Stomach smooth muscle (tissue), 2 donors: Measurements from ENCODE around the gene CPD.
"Not testable (repeated sequence)": the region's sequence is repeated elsewhere in the genome, so short reads cannot be mapped to it uniquely, and the experiment has no call there.

Experiments
- H3K27ac ChIP-seq: one replicate; pipeline ENCODE4 v1.7.0; 2013; ENCODE audit warnings: mild to moderate bottlenecking, low read length, inconsistent platforms
- H3K27me3 ChIP-seq, 2 donors: one replicate each; pipeline ENCODE4 v1.7.0; 2013; ENCODE audit warnings: low read length in 2 of 2; ENCODE audit not compliant: insufficient read depth in 2 of 2, control insufficient read depth in 1 of 2
- H3K36me3 ChIP-seq, 2 donors: one replicate each; pipeline ENCODE4 v1.7.0; 2013; ENCODE audit warnings: low read length in 2 of 2; ENCODE audit not compliant: control insufficient read depth in 2 of 2, insufficient read depth in 2 of 2
- H3K4me1 ChIP-seq: one replicate; pipeline ENCODE4 v1.7.0; 2013; ENCODE audit warnings: low read length; ENCODE audit not compliant: control insufficient read depth, insufficient read depth
- H3K4me3 ChIP-seq, 2 donors: one replicate each; pipeline ENCODE4 v1.7.0; 2013; ENCODE audit warnings: low read length in 2 of 2
- H3K9ac ChIP-seq, 2 donors: one replicate each; pipeline ENCODE4 v1.7.0; 2013; ENCODE audit warnings: low read length in 2 of 2, mild to moderate bottlenecking in 1 of 2
- H3K9me3 ChIP-seq, 2 donors: one replicate each; pipeline ENCODE4 v1.7.0; 2013; ENCODE audit warnings: low read length in 2 of 2; ENCODE audit not compliant: control insufficient read depth in 2 of 2
- donor health status: healthy.
- donor health status: Pancreatic carcinoma.

The CPD gene

DNA sequence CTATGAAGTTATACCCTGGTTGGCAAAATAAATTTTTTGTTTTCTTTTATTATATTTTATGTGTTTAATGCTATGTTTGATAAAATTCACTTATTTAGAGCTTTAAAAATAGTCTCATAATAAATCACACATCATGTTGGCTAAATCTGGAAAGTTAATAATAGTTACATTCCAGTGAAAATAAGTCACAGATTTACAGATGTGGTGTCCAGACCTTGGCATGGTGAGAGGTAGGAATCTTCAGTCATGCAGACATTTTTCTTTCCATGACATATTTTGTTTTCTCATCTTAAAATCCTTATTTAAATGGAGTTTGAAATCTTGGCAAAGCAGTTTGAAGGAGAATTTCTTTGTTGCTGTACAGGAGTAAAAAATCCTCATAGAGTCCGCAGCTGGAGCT, 50.4 kb downstream of the CPD start:
- no peak overlapping the region for H3K9ac ChIP-seq
- no peaks in the 10 kb centered on the region for H3K9me3 ChIP-seq
- no peak overlapping the region for H3K27ac ChIP-seq
- no peak overlapping the region for H3K4me3 ChIP-seq
- H3K4me1 ChIP-seq = no peaks in the 10 kb centered on the region
- peaks cover 8 to 18% of the 10 kb centered on the region in 2 donors for H3K36me3 ChIP-seq
- H3K27me3 ChIP-seq = no peaks in the 10 kb centered on the region

DNA sequence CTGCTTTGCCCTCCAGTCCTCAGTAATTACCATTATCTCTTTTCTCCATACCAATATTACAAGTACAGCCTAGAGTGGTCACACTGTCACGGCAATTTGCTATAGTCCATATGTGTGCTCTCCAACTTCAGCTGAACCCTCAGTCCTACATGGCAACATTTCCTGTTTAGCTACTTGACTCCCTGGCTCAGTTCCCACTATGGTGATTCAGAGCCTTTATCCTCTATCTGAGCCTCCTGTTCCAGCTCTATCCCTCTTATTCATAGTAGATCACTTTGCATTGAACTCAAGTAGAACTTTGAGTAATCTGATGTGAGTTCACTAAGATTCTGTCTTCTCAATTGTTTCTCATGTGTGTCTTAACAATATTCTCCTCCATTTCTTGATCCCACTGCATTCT, 54.8 kb downstream of the CPD start:
- H3K36me3 ChIP-seq = peaks cover 2 to 9% of the 10 kb centered on the region in 2 donors
- no peak overlapping the region for H3K4me3 ChIP-seq
- no peak overlapping the region for H3K27ac ChIP-seq
- H3K9me3 ChIP-seq = no peaks in the 10 kb centered on the region
- H3K9ac ChIP-seq = no peak overlapping the region
- no peaks in the 10 kb centered on the region for H3K27me3 ChIP-seq
- H3K4me1 ChIP-seq = no peaks in the 10 kb centered on the region

DNA sequence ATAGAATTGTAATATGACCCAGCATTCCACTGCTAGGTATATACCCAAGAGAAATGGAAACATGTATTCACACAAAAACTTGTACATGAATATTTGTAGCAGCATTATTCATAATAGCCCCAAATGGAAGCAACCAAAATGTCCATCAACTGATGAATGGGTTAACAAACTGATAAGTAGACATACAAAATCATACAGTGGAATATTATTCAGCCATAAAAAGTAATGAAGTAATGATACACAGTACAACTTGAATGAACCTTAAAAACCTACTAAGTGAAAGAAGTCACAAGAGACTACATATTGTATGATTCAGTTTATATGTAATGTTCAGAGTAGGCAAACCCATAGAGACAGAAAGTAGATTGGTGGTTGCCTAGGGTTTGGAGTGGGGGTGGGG, 58.0 kb downstream of the CPD start:
- Histone ChIP-seq H3K36me3 (peaks cover 2 to 9% of the 10 kb centered on the region in 2 donors), H3K27me3 (no peaks in the 10 kb centered on the region), H3K4me3 (no peak overlapping the region), H3K4me1 (no peaks in the 10 kb centered on the region), H3K9me3 (no peaks in the 10 kb centered on the region), H3K27ac (no peak overlapping the region), H3K9ac (no peak overlapping the region)

DNA sequence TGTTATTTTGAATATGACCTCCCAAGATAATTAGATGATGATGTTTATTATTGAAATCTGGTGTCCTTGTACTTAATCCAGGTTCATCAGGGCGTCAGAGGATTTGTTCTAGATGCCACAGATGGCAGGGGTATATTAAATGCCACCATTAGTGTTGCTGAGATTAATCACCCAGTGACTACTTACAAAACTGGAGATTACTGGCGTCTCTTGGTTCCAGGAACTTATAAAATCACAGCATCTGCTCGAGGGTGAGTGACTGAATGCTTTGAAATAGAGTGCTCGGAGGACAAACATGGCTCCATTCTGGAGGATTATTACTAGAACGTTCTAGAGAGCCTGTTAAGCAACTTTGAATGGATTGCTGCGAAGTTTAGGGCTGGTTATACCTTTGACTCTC, 65.0 kb downstream of the CPD start:
- no peaks in the 10 kb centered on the region for H3K27me3 ChIP-seq
- no peak overlapping the region for H3K4me3 ChIP-seq
- H3K9me3 ChIP-seq = no peaks in the 10 kb centered on the region
- H3K4me1 ChIP-seq = no peaks in the 10 kb centered on the region
- peaks cover 8 to 21% of the 10 kb centered on the region in 2 donors for H3K36me3 ChIP-seq
- H3K9ac ChIP-seq = no peak overlapping the region
- H3K27ac ChIP-seq = no peak overlapping the region

DNA sequence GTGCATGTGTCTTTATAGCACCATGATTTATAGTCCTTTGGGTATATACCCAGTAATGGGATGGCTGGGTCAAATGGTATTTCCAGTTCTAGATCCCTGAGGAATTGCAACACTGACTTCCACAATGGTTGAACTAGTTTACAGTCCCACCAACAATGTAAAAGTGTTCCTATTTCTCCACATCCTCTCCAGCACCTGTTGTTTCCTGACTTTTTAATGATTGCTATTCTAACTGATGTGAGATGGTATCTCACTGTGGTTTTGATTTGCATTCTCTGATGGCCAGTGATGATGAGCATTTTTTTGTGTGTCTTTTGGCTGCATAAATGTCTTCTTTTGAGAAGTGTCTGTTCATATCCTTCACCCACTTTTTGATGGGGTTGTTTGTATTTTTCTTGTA, 67.9 kb downstream of the CPD start:
- not testable (repeated sequence) for H3K4me3 ChIP-seq, H3K27ac ChIP-seq, H3K27me3 ChIP-seq, H3K9me3 ChIP-seq, H3K9ac ChIP-seq, H3K4me1 ChIP-seq
- peaks cover 11 to 26% of the 10 kb centered on the region in 2 donors for H3K36me3 ChIP-seq

DNA sequence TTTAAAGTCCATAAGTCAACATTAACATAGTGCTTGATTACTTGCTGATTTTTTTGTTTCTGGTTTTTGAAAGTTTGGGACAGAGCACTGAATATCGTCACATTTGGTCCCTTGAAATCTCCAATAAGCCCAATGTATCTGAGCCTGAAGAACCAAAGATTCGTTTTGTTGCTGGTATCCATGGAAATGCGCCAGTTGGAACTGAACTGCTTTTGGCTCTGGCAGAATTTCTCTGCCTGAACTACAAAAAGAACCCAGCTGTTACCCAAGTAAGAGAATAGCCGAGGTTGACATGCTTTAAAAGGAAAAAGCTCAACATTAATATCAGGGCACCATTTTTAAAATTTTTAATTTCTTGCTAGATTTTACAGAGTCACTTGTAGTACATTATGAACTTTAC, 70.8 kb downstream of the CPD start:
- Histone ChIP-seq H3K36me3 (peaks cover 11 to 13% of the 10 kb centered on the region in 2 donors), H3K4me3 (no peak overlapping the region), H3K27me3 (no peaks in the 10 kb centered on the region), H3K9me3 (no peaks in the 10 kb centered on the region), H3K4me1 (no peaks in the 10 kb centered on the region), H3K9ac (no peak overlapping the region), H3K27ac (no peak overlapping the region)

DNA sequence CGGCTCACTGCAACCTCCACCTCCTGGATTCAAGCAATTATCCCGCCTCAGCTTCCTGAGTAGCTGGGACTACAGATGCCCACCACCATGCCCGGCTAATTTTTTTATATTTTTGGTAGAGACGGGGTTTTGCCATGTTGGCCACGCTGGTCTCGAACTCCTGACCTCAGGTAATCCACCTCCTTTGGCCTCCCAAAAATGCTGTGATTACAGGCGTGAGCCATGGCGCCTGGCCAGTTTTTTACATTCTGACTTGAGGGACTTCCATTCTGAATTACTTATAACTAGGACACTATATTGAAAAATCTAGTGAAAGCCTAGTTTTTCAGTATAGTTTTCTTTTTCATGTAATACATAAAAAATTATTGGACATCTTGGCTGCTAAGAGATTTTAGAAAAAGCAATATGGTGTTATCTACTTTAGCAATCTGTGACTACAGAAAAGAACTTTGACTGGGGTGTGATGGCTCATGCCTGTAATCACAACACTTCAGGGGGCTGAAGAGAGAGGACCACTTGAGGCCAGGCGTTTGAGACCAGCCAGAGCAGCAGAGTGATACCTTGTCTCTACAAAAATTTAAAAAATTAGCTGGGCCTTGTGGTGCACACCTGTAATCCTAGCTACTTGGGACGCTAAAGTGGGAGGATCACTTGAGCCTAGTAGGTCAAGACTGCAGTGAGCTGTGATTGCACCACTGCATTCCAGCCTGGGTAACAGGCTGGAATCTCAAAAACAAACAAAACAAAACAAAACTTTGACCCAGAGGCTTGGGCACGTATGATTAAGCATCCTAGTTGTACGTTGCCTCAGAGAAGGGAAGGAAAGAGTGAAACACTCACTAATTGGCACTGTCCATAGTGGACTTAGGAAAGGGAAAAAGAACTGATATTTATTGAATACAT, 71.6 kb downstream of the CPD start:
- Histone ChIP-seq H3K36me3 (peaks cover 9 to 13% of the 10 kb centered on the region in 2 donors), H3K4me3 (no peak overlapping the region), H3K9me3 (no peaks in the 10 kb centered on the region), H3K9ac (no peak overlapping the region), H3K27me3 (no peaks in the 10 kb centered on the region), H3K27ac (no peak overlapping the region), H3K4me1 (no peaks in the 10 kb centered on the region)

DNA sequence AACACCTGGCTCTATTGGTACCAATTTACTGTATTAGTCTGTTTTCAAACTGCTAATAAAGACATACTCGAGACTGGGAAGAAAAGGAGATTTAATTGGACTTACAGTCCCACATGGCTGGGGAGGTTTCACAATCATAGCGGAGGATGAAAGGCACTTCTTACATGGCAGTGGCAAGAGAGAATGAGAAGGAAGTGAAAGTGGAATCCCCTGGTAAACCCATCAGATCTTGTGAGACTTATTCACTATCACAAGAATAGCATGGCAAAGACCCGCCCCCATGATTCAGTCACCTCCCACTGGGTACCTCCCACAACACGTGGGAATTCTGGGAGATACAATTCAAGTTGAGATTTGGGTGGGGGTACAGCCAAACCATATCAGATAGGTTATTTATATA, 75.9 kb downstream of the CPD start:
- Histone ChIP-seq H3K9me3 (no peaks in the 10 kb centered on the region), H3K9ac (no peak overlapping the region), H3K27ac (no peak overlapping the region), H3K4me1 (no peaks in the 10 kb centered on the region), H3K36me3 (peaks cover 16 to 24% of the 10 kb centered on the region in 2 donors), H3K4me3 (no peak overlapping the region), H3K27me3 (no peaks in the 10 kb centered on the region)

DNA sequence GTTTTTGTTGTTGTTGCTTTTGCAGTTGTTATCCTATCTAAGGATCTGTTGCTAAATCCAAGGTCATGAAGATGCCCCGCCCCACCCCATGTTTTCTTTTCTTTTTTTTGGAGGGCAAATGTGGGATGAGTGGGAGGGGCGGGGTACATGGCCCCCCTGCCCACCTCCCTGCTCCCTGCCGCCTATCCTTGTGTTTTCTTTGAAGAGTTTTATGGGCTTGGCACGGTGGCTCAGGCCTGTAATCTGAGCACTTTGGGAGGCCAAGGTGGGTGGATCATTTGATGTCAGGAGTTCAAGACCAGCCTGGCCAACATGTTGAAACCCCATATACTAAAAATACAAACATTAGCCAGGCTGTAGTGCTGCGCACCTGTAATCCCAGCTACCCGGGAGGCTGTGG, 79.6 kb downstream of the CPD start:
- Histone ChIP-seq H3K9me3 (no peaks in the 10 kb centered on the region), H3K4me1 (no peaks in the 10 kb centered on the region), H3K9ac (no peak overlapping the region), H3K36me3 (peaks cover 21 to 24% of the 10 kb centered on the region in 2 donors), H3K4me3 (no peak overlapping the region), H3K27ac (no peak overlapping the region), H3K27me3 (no peaks in the 10 kb centered on the region)

DNA sequence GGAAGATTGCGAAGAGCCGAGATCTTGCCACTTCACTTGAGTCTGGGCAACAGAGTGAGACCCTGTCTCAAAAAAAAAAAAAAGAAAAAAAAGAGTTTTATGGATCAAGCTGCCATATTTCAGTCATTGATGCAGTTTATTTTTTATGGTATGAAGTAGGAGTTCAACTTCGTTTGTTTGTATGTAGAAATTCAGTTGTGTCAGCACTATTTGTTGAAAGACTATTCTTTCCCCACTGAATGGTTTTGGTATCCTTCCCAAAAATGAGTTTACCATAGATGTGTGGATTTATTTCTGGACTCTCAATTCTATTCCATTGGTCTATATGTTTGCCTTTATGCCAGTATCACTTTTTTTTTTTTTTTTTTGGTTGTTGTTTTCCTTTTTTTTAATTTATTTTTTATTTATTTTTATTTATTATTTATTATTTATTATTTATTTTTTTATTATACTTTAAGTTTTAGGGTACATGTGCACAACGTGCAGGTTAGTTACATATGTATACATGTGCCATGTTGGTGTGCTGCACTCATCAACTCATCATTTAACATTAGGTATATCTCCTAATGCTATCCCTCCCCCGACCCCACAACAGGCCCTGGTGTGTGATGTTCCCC, 80.2 kb downstream of the CPD start:
- H3K36me3 ChIP-seq = peaks cover 21 to 24% of the 10 kb centered on the region in 2 donors
- H3K27ac ChIP-seq, H3K9me3 ChIP-seq, H3K4me1 ChIP-seq, H3K4me3 ChIP-seq, H3K27me3 ChIP-seq, H3K9ac ChIP-seq: not testable (repeated sequence)

DNA sequence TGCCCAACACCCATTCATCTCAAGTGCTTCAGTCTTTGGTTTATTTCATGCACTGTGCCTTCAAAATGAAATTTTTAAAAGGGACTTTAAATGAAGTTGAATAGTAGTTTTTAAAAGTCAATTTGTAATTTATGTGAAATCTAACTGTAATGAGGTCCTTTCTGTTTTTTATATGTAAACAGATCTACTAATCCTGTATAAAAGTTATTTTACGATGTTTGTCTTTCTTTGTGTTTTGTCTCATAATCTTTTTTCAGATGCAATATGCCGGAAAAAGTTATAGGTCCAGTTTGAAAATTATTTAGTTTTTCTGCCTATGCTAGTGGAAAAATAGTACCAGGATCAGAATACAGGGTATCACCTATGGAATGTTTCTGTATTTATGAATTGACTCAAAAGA, 89.7 kb downstream of the CPD start:
- peaks cover 0 to 16% of the 10 kb centered on the region in 2 donors for H3K36me3 ChIP-seq
- H3K27ac ChIP-seq = no peak overlapping the region
- no peaks in the 10 kb centered on the region for H3K27me3 ChIP-seq
- H3K4me3 ChIP-seq = no peak overlapping the region
- no peaks in the 10 kb centered on the region for H3K4me1 ChIP-seq
- no peaks in the 10 kb centered on the region for H3K9me3 ChIP-seq
- no peak overlapping the region for H3K9ac ChIP-seq
